ENCODE data around the gene RYR1.

- TF ChIP-seq, protein P1, sequence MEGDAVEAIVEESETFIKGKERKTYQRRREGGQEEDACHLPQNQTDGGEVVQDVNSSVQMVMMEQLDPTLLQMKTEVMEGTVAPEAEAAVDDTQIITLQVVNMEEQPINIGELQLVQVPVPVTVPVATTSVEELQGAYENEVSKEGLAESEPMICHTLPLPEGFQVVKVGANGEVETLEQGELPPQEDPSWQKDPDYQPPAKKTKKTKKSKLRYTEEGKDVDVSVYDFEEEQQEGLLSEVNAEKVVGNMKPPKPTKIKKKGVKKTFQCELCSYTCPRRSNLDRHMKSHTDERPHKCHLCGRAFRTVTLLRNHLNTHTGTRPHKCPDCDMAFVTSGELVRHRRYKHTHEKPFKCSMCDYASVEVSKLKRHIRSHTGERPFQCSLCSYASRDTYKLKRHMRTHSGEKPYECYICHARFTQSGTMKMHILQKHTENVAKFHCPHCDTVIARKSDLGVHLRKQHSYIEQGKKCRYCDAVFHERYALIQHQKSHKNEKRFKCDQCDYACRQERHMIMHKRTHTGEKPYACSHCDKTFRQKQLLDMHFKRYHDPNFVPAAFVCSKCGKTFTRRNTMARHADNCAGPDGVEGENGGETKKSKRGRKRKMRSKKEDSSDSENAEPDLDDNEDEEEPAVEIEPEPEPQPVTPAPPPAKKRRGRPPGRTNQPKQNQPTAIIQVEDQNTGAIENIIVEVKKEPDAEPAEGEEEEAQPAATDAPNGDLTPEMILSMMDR (IDR thresholded peaks at IDR 0.05; ENCODE audit: insufficient read depth, low read length): no peak
- no peak for TF ChIP-seq POLR2AphosphoS5 (IDR thresholded peaks at IDR 0.05; ENCODE audit: low read depth)
Measured at GRCh38 chr19:38522915-38523314, 89.4 kb downstream of the RYR1 start.

Data from HL-60 (cell line).